Astrocyte (in vitro differentiated cells and primary cell): ENCODE measurements around the gene ARF6. TPM values are rescaled to one million over a fixed set of nuclear protein-coding genes. Genes with fewer than 3 reads are reported as not detected.

Experiments
- DNase-seq: peaks from one replicate; pipeline ENCODE4 v3.0.0-alpha.2; 2010; ENCODE audit warnings: low read depth
- FAIRE-seq: peaks from 2 replicates; lab custom pipeline; 2011; peaks lifted over from hg19 to GRCh38; lab: Jason Lieb, UNC
- H2AFZ ChIP-seq: 2 replicates; pipeline ENCODE4 v1.6.0; 2012; ENCODE audit warnings: low read depth, low read length, inconsistent platforms
- H3K27ac ChIP-seq: 2 replicates; pipeline ENCODE4 v1.5.1; 2011; ENCODE audit warnings: low read depth, low read length, inconsistent platforms
- H3K27me3 ChIP-seq: 2 replicates; pipeline ENCODE4 v1.6.0; 2011; ENCODE audit warnings: low read length, inconsistent platforms; ENCODE audit not compliant: insufficient read depth
- H3K36me3 ChIP-seq: 2 replicates; pipeline ENCODE4 v1.5.1; 2011; ENCODE audit warnings: low read length, inconsistent platforms; ENCODE audit not compliant: insufficient read depth
- H3K4me1 ChIP-seq: 2 replicates; pipeline ENCODE4 v1.5.1; 2011; ENCODE audit warnings: low read length, inconsistent platforms; ENCODE audit not compliant: insufficient read depth
- H3K4me2 ChIP-seq: 2 replicates; pipeline ENCODE4 v1.6.0; 2012; ENCODE audit warnings: low read length, inconsistent platforms
- H3K4me3 ChIP-seq: 2 replicates; pipeline ENCODE4 v1.5.1; 2011; ENCODE audit warnings: low read depth, mild to moderate bottlenecking, low read length, inconsistent platforms; ENCODE audit not compliant: insufficient read depth
- H3K79me2 ChIP-seq: 2 replicates; pipeline ENCODE4 v1.6.0; 2012; ENCODE audit warnings: mild to moderate bottlenecking, low read length, inconsistent platforms; ENCODE audit not compliant: insufficient read depth
- H3K9ac ChIP-seq: 2 replicates; pipeline ENCODE4 v1.6.0; 2012; ENCODE audit warnings: mild to moderate bottlenecking, low read length, inconsistent platforms
- H3K9me3 ChIP-seq: 2 replicates; pipeline ENCODE4 v1.5.1; 2012; ENCODE audit warnings: low read depth, mild to moderate bottlenecking, low read length, inconsistent platforms; ENCODE audit not compliant: insufficient read depth
- H4K20me1 ChIP-seq: 2 replicates; pipeline ENCODE4 v1.6.0; 2012; ENCODE audit warnings: low read length, inconsistent platforms; ENCODE audit not compliant: insufficient read depth
- H3K27ac Mint-ChIP-seq: one replicate; pipeline ENCODE4 v1.8.0; 2021; ENCODE audit warnings: mild to moderate bottlenecking, mixed read lengths; ENCODE audit not compliant: unreplicated experiment
- H3K27me3 Mint-ChIP-seq: one replicate; pipeline ENCODE4 v1.8.0; 2021; ENCODE audit warnings: low read depth, mixed read lengths; ENCODE audit not compliant: unreplicated experiment
- H3K36me3 Mint-ChIP-seq: one replicate; pipeline ENCODE4 v1.8.0; 2021; ENCODE audit warnings: low read depth, mixed read lengths; ENCODE audit not compliant: unreplicated experiment
- H3K4me1 Mint-ChIP-seq: one replicate; pipeline ENCODE4 v1.8.0; 2021; ENCODE audit warnings: low read depth, mixed read lengths; ENCODE audit not compliant: unreplicated experiment
- H3K4me3 Mint-ChIP-seq: one replicate; pipeline ENCODE4 v1.8.0; 2021; ENCODE audit warnings: mild to moderate bottlenecking, moderate library complexity, mixed read lengths; ENCODE audit not compliant: unreplicated experiment
- H3K9me3 Mint-ChIP-seq: one replicate; pipeline ENCODE4 v1.8.0; 2021; ENCODE audit warnings: mild to moderate bottlenecking, mixed read lengths; ENCODE audit not compliant: unreplicated experiment
- CTCF ChIP-seq: IDR thresholded peaks from 2 replicates; pipeline ENCODE4 v1.5.1; 2011; ENCODE audit warnings: low read depth, mild to moderate bottlenecking, inconsistent platforms, low read length, moderate library complexity; ENCODE audit not compliant: insufficient read depth
- EZH2 ChIP-seq: IDR thresholded peaks from 2 replicates; pipeline ENCODE4 v1.6.1; 2012; ENCODE audit warnings: mild to moderate bottlenecking, low read length, inconsistent platforms; ENCODE audit not compliant: insufficient read depth
- total RNA-seq: library from RNA; stranded (reverse); gene quantifications from 2 replicates; pipeline ENCODE4 v1.2.1, GENCODE V29; 2021

ARF6 gene
- total RNA-seq, 1 donor from 2014 or later = 53.4 TPM

GRCh38 chr14:49940808-49941421 is 48.0 kb downstream of the ARF6 start:
- no peaks in the 10 kb centered on the region for H3K27me3 ChIP-seq
- H3K4me3 ChIP-seq = no peak overlapping the region
- Mint-ChIP-seq H3K27ac (no peak overlapping the region), H3K27me3 (no peaks in the 10 kb centered on the region), H3K4me1 (peaks cover 20% of the 10 kb centered on the region), H3K36me3 (peaks cover 3% of the 10 kb centered on the region), H3K4me3 (no peak overlapping the region), H3K9me3 (peaks cover 13% of the 10 kb centered on the region)
- H2AFZ ChIP-seq = no peak overlapping the region
- no peak for FAIRE-seq
- H3K79me2 ChIP-seq = no peaks in the 10 kb centered on the region
- TF ChIP-seq EZH2 = no peak
- TF ChIP-seq CTCF = no peak
- H3K9ac ChIP-seq = no peak overlapping the region
- H3K27ac ChIP-seq = no peak overlapping the region
- no peaks in the 10 kb centered on the region for H3K36me3 ChIP-seq
- no peaks in the 10 kb centered on the region for H3K9me3 ChIP-seq
- H4K20me1 ChIP-seq = no peaks in the 10 kb centered on the region
- DNase-seq = peak; percentile 51
- no peaks in the 10 kb centered on the region for H3K4me1 ChIP-seq
- H3K4me2 ChIP-seq = no peak overlapping the region

GRCh38 chr14:49942090-49942489 is 49.2 kb downstream of the ARF6 start:
- Histone ChIP-seq H2AFZ (no peak overlapping the region), H3K9ac (no peak overlapping the region), H3K36me3 (no peaks in the 10 kb centered on the region), H3K9me3 (no peaks in the 10 kb centered on the region), H3K27me3 (no peaks in the 10 kb centered on the region), H3K4me1 (peaks cover 9% of the 10 kb centered on the region), H4K20me1 (no peaks in the 10 kb centered on the region), H3K4me2 (no peak overlapping the region), H3K4me3 (no peak overlapping the region), H3K27ac (no peak overlapping the region), H3K79me2 (no peaks in the 10 kb centered on the region)
- Mint-ChIP-seq H3K27ac (no peak overlapping the region), H3K9me3 (peaks cover 9% of the 10 kb centered on the region), H3K36me3 (peaks cover 2% of the 10 kb centered on the region), H3K27me3 (no peaks in the 10 kb centered on the region), H3K4me3 (no peak overlapping the region), H3K4me1 (peaks cover 27% of the 10 kb centered on the region)
- no peak for DNase-seq
- TF ChIP-seq EZH2 (no peak), CTCF (no peak)
- FAIRE-seq = no peak

GRCh38 chr14:49944501-49944900 is 51.6 kb downstream of the ARF6 start:
- Mint-ChIP-seq H3K27me3 (no peaks in the 10 kb centered on the region), H3K36me3 (no peaks in the 10 kb centered on the region), H3K4me3 (no peak overlapping the region), H3K27ac (no peak overlapping the region), H3K9me3 (peaks cover 3% of the 10 kb centered on the region), H3K4me1 (peaks cover 27% of the 10 kb centered on the region)
- DNase-seq (no peak), FAIRE-seq (no peak)
- no peak for TF ChIP-seq EZH2
- no peak for TF ChIP-seq CTCF
- Histone ChIP-seq H3K4me2 (no peak overlapping the region), H3K9ac (no peak overlapping the region), H3K27me3 (no peaks in the 10 kb centered on the region), H3K4me1 (peaks cover 9% of the 10 kb centered on the region), H4K20me1 (no peaks in the 10 kb centered on the region), H3K36me3 (no peaks in the 10 kb centered on the region), H3K27ac (no peak overlapping the region), H3K9me3 (no peaks in the 10 kb centered on the region), H2AFZ (no peak overlapping the region), H3K4me3 (no peak overlapping the region), H3K79me2 (no peaks in the 10 kb centered on the region)
